GM12892 (cell line): Measurements from ENCODE around the gene SEL1L.

Source experiments
- DNase-seq: peaks from one replicate; pipeline ENCODE4 v3.0.0; 2011; ENCODE audit not compliant: insufficient read length
- FAIRE-seq: peaks from 2 replicates; lab custom pipeline; 2011; peaks lifted over from hg19 to GRCh38; lab: Jason Lieb, UNC
- POLR2A ChIP-seq: IDR thresholded peaks from 2 replicates; pipeline ENCODE4 v1.6.1; 2011; ENCODE audit warnings: low read depth, low read length, control low read depth
- POLR2AphosphoS5 ChIP-seq: IDR thresholded peaks from 2 replicates; pipeline ENCODE4 v1.6.1; 2011; ENCODE audit warnings: low read depth, low read length, control low read depth
- TAF1 ChIP-seq: IDR thresholded peaks from 2 replicates; pipeline ENCODE4 v1.6.1; 2011; ENCODE audit warnings: low read depth, mild to moderate bottlenecking, control low read depth, low read length, borderline replicate concordance

SEL1L gene

GRCh38 chr14:81450100-81450531, 83.5 kb downstream of the SEL1L start:
- no peak for DNase-seq
- TF ChIP-seq POLR2A (no peak), TAF1 (no peak), POLR2AphosphoS5 (no peak)
- no peak for FAIRE-seq

DNA sequence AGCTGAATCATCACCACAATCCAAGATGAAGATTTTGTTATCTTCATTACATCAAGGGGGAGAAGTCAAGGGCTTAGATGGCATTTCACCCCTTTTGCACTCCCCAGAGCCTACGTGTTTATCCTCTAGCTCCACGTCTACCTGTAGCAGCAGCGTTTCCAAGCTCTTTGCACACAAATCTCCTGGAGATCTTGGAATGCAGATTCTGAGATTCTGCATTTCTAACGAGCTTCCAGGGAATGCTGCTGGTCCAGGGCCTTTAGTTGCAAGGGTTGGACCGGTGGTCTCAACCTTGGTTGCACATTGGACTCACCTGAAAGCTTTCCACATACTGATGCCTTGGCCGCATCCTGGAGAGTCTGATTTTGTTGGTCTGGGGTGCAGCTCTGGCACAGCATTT, 84.1 kb downstream of the SEL1L start:
- FAIRE-seq (no peak), DNase-seq (no peak)
- TF ChIP-seq POLR2AphosphoS5 (no peak), POLR2A (no peak), TAF1 (no peak)

GRCh38 chr14:81449114-81449513, 84.5 kb downstream of the SEL1L start:
- no peak for DNase-seq
- TF ChIP-seq POLR2AphosphoS5: no peak
- FAIRE-seq: no peak

- TF ChIP-seq TAF1 (no peak), POLR2A (no peak), POLR2AphosphoS5 (no peak)
- DNase-seq: no peak
- FAIRE-seq: no peak
These were observed 86.5 kb downstream of the SEL1L start for GRCh38 chr14:81447021-81447764.

- DNase-seq (no peak), FAIRE-seq (no peak)
- TF ChIP-seq POLR2A (no peak), TAF1 (no peak), POLR2AphosphoS5 (no peak)
These were observed 87.2 kb downstream of the SEL1L start for GRCh38 chr14:81446279-81447007.

DNA sequence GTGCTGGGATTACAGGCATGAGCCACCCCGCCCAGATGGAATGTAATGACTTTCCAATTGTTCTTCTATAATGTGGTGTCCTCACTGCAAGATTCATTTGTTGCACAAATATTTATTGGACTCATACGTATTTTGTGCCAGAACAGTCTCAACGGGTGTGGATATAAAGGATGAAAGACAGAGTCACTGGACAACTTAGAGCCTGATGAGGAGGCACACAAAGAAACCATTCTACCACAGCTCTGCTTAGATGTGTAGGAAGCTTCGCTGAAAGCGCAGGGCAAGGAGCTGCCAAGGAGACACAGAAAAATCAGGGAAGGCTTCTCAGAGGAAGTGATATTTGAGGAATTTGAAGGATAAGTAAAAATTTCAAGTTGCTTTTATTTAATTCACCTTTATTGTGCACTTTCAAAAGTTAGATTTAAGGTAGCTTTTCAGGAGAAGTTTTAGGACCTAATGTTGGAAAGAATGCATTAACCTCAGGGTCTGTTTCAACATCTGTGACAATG, 92.0 kb downstream of the SEL1L start:
- TF ChIP-seq TAF1: no peak
- no peak for TF ChIP-seq POLR2AphosphoS5
- no peak for TF ChIP-seq POLR2A
- FAIRE-seq: no peak
- DNase-seq: no peak

DNA sequence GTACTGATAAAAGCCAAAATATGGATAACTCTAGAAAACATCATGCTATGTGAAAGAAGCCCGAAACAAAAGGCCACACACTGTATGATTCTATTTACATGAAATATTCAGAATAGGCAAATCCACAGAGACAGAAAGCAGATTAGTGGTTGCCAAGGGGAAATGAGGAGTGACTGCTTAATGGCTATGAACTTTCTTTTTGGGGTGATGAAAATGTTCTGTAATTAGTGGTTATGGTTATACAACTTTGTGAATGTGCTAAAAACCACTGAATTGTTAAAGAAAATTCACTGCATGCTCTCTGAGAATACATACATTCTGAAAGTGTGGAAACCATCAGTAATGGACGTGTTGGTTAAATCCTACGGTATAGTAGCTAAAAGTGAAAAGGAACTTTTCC, 93.6 kb downstream of the SEL1L start:
- TF ChIP-seq TAF1 (no peak), POLR2A (no peak), POLR2AphosphoS5 (no peak)
- DNase-seq (no peak), FAIRE-seq (no peak)

DNA sequence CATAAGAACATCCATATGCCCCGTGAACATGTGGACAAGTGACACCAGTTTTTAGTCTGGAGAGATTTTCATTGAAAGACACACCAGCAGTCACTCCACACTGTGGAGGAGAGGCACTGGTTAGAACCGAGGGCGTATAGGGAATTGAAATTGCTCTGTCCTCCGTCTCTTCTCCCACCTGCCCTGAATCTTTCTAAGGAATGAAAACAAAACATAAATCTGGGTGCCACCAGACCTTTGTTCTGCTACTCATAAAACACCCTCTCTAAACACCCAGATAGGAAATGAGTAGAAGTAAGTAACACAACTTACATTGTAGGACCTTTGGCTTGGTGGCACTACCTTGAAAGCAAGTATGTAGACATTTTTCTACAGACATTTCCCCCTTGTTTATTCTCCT, 96.4 kb downstream of the SEL1L start:
- no peak for DNase-seq
- FAIRE-seq: no peak
- no peak for TF ChIP-seq POLR2A
- TF ChIP-seq TAF1: no peak
- no peak for TF ChIP-seq POLR2AphosphoS5

- TF ChIP-seq TAF1: no peak
- no peak for TF ChIP-seq POLR2A
- no peak for TF ChIP-seq POLR2AphosphoS5
- DNase-seq (peak; percentile 52), FAIRE-seq (no peak)
These were observed 97.1 kb downstream of the SEL1L start for GRCh38 chr14:81436296-81437138.

GRCh38 chr14:81435391-81436295, 98.0 kb downstream of the SEL1L start:
- FAIRE-seq: no peak
- TF ChIP-seq POLR2A: no peak
- no peak for TF ChIP-seq POLR2AphosphoS5
- no peak for TF ChIP-seq TAF1

DNA sequence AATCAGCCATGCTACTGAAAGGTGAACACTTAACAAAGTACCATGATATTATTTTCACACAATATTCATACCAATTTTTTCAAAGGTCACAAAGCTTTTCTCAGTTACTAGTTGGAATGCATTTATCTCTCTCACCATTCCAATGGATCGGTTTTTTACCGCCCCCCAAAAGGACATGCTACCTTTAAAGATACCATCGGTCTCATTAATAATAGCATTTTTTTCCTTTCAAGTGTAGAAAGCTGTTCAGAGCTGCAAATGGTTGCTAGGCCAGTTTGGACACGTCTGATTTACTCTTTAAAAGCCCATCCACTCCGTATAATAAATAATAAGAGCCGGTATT, 98.6 kb downstream of the SEL1L start:
- no peak for DNase-seq
- TF ChIP-seq POLR2A (no peak), POLR2AphosphoS5 (no peak)
- no peak for FAIRE-seq

More at GRCh38 chr14:81435391-81436295, 98.0 kb downstream of the SEL1L start:
- DNase-seq: peak; percentile 21

DNA sequence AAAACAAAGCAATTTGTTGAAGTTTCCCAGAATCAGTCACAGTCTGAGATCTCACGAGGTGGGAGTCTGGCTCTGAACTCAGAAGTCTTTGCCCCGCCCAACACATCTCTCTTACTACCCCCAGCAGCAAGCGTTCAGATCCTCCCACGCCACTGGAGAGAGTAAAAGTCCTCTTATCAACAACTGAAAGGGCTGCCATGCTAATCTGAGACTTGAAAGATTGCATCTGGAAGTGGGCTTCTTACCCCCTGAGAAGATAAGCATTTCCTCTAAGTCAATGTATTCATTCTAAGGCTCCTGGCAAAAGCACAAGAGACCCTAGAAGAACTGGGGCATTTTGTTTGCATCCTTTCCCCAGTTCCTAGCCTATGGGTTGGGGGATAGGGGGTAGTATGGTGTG, 99.4 kb downstream of the SEL1L start:
- no peak for FAIRE-seq
- no peak for TF ChIP-seq POLR2AphosphoS5
- TF ChIP-seq POLR2A: no peak
- no peak for TF ChIP-seq TAF1
- DNase-seq: no peak
